K562 (cell line): ENCODE measurements around the gene PACSIN2. TPM values are rescaled to one million over a fixed set of nuclear protein-coding genes. Genes with fewer than 3 reads are reported as not detected.
A peak's percentile ranks its signal among the peaks of the same experiment; 100 is the strongest.

Experiments
- BRD4 ChIP-seq: fragments of 200-600 bp; sonication (generic); IDR thresholded peaks from 2 replicates; pipeline ENCODE4 v1.6.1; 2017; ENCODE audit warnings: inconsistent platforms
- ETS2 ChIP-seq: IDR thresholded peaks from 2 replicates; pipeline ENCODE4 v1.6.1; 2016; ENCODE audit warnings: borderline replicate concordance, missing genetic modification characterization, mild to moderate bottlenecking, moderate library complexity, missing compliant biosample characterization; ENCODE audit not compliant: poor library complexity, severe bottlenecking
- MXD1 ChIP-seq: fragments of 250-450 bp; sonication (Bioruptor Pico); IDR thresholded peaks from 2 replicates; pipeline ENCODE4 v1.8.0; 2021; ENCODE audit warnings: borderline replicate concordance, mild to moderate bottlenecking, moderate library complexity; ENCODE audit not compliant: poor library complexity, severe bottlenecking
- NR3C1 ChIP-seq: sonication (generic); formaldehyde crosslinking; IDR thresholded peaks from 2 replicates; pipeline ENCODE4 v1.8.1; 2022; ENCODE audit warnings: missing genetic modification reagents
- PHF21A ChIP-seq: fragments of 450-650 bp; IDR thresholded peaks from 2 replicates; pipeline ENCODE4 v1.6.1; 2017; ENCODE audit warnings: low read depth, borderline replicate concordance
- RBM25 ChIP-seq: fragments of 200-400 bp; formaldehyde crosslinking; IDR thresholded peaks from 2 replicates; pipeline ENCODE4 v1.6.1; 2018; ENCODE audit warnings: low read length, low read depth, moderate library complexity; ENCODE audit not compliant: severe bottlenecking
- ZEB2 ChIP-seq: fragments of 450-650 bp; IDR thresholded peaks from 2 replicates; pipeline ENCODE4 v1.6.1; 2016
- ZNF224 ChIP-seq: sonication (generic); formaldehyde crosslinking; IDR thresholded peaks from 2 replicates; pipeline ENCODE4 v1.8.0; 2022; ENCODE audit warnings: mild to moderate bottlenecking, missing genetic modification reagents
- ZNF316 ChIP-seq: fragments of 450-650 bp; IDR thresholded peaks from 2 replicates; pipeline ENCODE4 v1.6.1; 2016
- ZNF518B ChIP-seq: fragments of 250-450 bp; sonication (Bioruptor Pico); IDR thresholded peaks from 2 replicates; pipeline ENCODE4 v1.5.0; 2021; ENCODE audit warnings: mild to moderate bottlenecking, moderate library complexity
- ZNF584 ChIP-seq: fragments of 200-800 bp; sonication (Bioruptor generic); IDR thresholded peaks from 2 replicates; pipeline ENCODE4 v1.6.1; 2016; ENCODE audit warnings: low read depth, mild to moderate bottlenecking, missing genetic modification characterization, missing compliant biosample characterization
- polyA plus RNA-seq, 8 experiments: library from polyadenylated mRNA; depleted of rRNA in 4 of 8; stranded (reverse) in 5 of 8; unstranded in 3 of 8; fragments of >200 nt; fragmentation: Nextera tagmentation in 2 of 8; fragmentation: Illumina TruSeq in 1 of 8; extraction: Ambion mirVana in 2 of 8; extraction: Trizol in 1 of 8; gene quantifications; 2 replicates each; pipeline versions ENCODE4 v1.2.1 to v1.2.3, GENCODE V29; 2011 to 2014; ENCODE audit warnings: inconsistent platforms in 1 of 8, missing spikeins in 1 of 8
- total RNA-seq, 7 experiments: library from RNA; depleted of rRNA in 6 of 7; stranded (reverse); fragments of >200 nt in 6 of 7; fragmentation: Illumina TruSeq in 2 of 7; extraction: Trizol in 2 of 7; gene quantifications; 2 replicates each; pipeline versions ENCODE4 v1.2.1 to v1.2.3, GENCODE V29; 2011 to 2021; ENCODE audit warnings: low replicate concordance in 1 of 7
- TF ChIP-seq, protein P1 (sequence below): sonication (generic); formaldehyde crosslinking; IDR thresholded peaks from 2 replicates; pipeline ENCODE4 v1.8.0; 2023; ENCODE audit warnings: mild to moderate bottlenecking, missing genetic modification reagents

The PACSIN2 gene
- total and polyA plus RNA-seq, 9 of the 15 experiments (the other 6 are each of a cell fraction or from before 2014, with no cell fraction given): 0.45 to 45.1 (median 23.9) TPM

DNA sequence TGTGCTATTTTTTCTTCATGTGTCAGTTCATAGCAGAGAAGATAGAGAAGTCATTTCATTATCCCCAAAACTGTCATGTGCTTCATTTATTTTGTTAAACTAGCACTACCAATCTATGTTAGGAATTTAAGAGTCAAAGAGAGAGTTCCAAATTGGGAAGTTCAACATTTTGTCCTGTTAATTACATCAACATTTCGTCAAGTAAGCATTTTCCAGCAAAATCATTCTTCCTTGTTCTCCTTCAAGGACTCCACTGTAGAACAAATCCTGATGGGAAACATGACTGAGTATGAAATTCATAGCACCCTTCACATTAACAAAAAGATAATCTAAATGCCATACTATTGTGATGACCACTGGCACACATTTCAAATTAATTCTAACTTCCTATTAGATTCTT is 59.1 kb downstream of the PACSIN2 start (continued):
- TF ChIP-seq, protein P1, sequence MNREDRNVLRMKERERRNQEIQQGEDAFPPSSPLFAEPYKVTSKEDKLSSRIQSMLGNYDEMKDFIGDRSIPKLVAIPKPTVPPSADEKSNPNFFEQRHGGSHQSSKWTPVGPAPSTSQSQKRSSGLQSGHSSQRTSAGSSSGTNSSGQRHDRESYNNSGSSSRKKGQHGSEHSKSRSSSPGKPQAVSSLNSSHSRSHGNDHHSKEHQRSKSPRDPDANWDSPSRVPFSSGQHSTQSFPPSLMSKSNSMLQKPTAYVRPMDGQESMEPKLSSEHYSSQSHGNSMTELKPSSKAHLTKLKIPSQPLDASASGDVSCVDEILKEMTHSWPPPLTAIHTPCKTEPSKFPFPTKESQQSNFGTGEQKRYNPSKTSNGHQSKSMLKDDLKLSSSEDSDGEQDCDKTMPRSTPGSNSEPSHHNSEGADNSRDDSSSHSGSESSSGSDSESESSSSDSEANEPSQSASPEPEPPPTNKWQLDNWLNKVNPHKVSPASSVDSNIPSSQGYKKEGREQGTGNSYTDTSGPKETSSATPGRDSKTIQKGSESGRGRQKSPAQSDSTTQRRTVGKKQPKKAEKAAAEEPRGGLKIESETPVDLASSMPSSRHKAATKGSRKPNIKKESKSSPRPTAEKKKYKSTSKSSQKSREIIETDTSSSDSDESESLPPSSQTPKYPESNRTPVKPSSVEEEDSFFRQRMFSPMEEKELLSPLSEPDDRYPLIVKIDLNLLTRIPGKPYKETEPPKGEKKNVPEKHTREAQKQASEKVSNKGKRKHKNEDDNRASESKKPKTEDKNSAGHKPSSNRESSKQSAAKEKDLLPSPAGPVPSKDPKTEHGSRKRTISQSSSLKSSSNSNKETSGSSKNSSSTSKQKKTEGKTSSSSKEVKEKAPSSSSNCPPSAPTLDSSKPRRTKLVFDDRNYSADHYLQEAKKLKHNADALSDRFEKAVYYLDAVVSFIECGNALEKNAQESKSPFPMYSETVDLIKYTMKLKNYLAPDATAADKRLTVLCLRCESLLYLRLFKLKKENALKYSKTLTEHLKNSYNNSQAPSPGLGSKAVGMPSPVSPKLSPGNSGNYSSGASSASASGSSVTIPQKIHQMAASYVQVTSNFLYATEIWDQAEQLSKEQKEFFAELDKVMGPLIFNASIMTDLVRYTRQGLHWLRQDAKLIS: no peak
- TF ChIP-seq ZEB2 (no peak), BRD4 (no peak), PHF21A (no peak), ZNF316 (peak; percentile 90), NR3C1 (CRISPR knock-in tag) (no peak), ZNF224 (CRISPR knock-in tag) (no peak), ZNF584 (CRISPR knock-in tag) (no peak), ZNF518B (no peak), MXD1 (no peak), ETS2 (tag) (no peak), RBM25 (peak; percentile 17)
